Neural cell (in vitro differentiated cells): Measurements from ENCODE around the gene CHRM5. TPM values are rescaled to one million over a fixed set of nuclear protein-coding genes. Genes with fewer than 3 reads are reported as not detected.

Experiments used
- H2AFZ ChIP-seq: fragments of 200-600, 300-800 bp; sonication (generic), shearing (Covaris generic); 2 replicates; pipeline ENCODE4 v1.6.0; 2014; ENCODE audit warnings: low read depth, mild to moderate bottlenecking, antibody characterized with exemption, low read length, moderate library complexity
- H3F3A ChIP-seq: fragments of 200-600 bp; shearing (Covaris generic); 2 replicates; pipeline ENCODE4 v1.6.1; 2016; ENCODE audit warnings: mild to moderate bottlenecking, moderate library complexity, mixed read lengths, antibody characterized with exemption, low read length; ENCODE audit not compliant: insufficient read depth, poor library complexity, severe bottlenecking
- H3K27ac ChIP-seq: fragments of 200-600, 300-800 bp; sonication (generic), shearing (Covaris generic); 2 replicates; pipeline ENCODE4 v1.5.1; 2014; ENCODE audit warnings: mild to moderate bottlenecking, low read length, moderate library complexity
- H3K27me3 ChIP-seq: fragments of 300-800, 200-600 bp; sonication (generic), shearing (Covaris generic); 2 replicates; pipeline ENCODE4 v1.6.0; 2014; ENCODE audit warnings: mild to moderate bottlenecking, low read depth, low read length, moderate library complexity; ENCODE audit not compliant: insufficient read depth
- H3K36me3 ChIP-seq: fragments of 300-800, 200-600 bp; sonication (generic), shearing (Covaris generic); 2 replicates; pipeline ENCODE4 v1.5.1; 2014; ENCODE audit warnings: mild to moderate bottlenecking, antibody characterized with exemption, low read length, moderate library complexity; ENCODE audit not compliant: insufficient read depth
- H3K4me2 ChIP-seq: fragments of 300-800, 200-600 bp; sonication (generic), shearing (Covaris generic); 2 replicates; pipeline ENCODE4 v1.6.0; 2014; ENCODE audit warnings: mild to moderate bottlenecking, low read length
- H3K4me3 ChIP-seq: fragments of 300-800, 200-600 bp; sonication (generic), shearing (Covaris generic); 2 replicates; pipeline ENCODE4 v1.5.1; 2014; ENCODE audit warnings: mild to moderate bottlenecking, low read length, moderate library complexity
- H3K79me2 ChIP-seq: fragments of 200-600 bp; shearing (Covaris generic); replicated peaks from 2 replicates; pipeline ENCODE4 v1.6.0; 2014; ENCODE audit warnings: mild to moderate bottlenecking, low read length, moderate library complexity; ENCODE audit not compliant: insufficient read depth
- H3K9ac ChIP-seq: fragments of 300-800, 200-600 bp; sonication (generic), shearing (Covaris generic); 2 replicates; pipeline ENCODE4 v1.6.1; 2016; ENCODE audit warnings: mild to moderate bottlenecking, low read length, mixed read lengths
- H3K9me2 ChIP-seq: fragments of 200-600 bp; shearing (Covaris generic); 2 replicates; pipeline ENCODE4 v1.6.1; 2016; ENCODE audit warnings: mild to moderate bottlenecking, low read length, mixed read lengths; ENCODE audit not compliant: insufficient read depth
- H3K9me3 ChIP-seq: fragments of 200-600, 300-800 bp; sonication (generic), shearing (Covaris generic); 2 replicates; pipeline ENCODE4 v1.6.1; 2016; ENCODE audit warnings: mild to moderate bottlenecking, mixed run types, low read length, moderate library complexity, mixed read lengths
- H4K20me1 ChIP-seq: fragments of 200-600 bp; shearing (Covaris generic); 2 replicates; pipeline ENCODE4 v1.6.1; 2016; ENCODE audit warnings: mild to moderate bottlenecking, mixed run types; ENCODE audit not compliant: insufficient read depth
- EP300 ChIP-seq: fragments of 450-650 bp; conservative IDR thresholded peaks from 2 replicates; pipeline ENCODE4 v1.6.1; 2014; ENCODE audit warnings: antibody characterized with exemption, mild to moderate bottlenecking, moderate library complexity; ENCODE audit not compliant: poor library complexity, severe bottlenecking
- EZH2 ChIP-seq: fragments of 200-600, 300-800 bp; shearing (Covaris generic), sonication (generic); IDR thresholded peaks from 2 replicates; pipeline ENCODE4 v1.6.1; 2014; ENCODE audit warnings: antibody characterized with exemption, low read length, borderline replicate concordance, mild to moderate bottlenecking; ENCODE audit not compliant: insufficient read depth, poor library complexity, severe bottlenecking
- MXI1 ChIP-seq: fragments of 450-650 bp; conservative IDR thresholded peaks from 2 replicates; pipeline ENCODE4 v1.6.1; 2014; ENCODE audit warnings: antibody characterized with exemption, mild to moderate bottlenecking; ENCODE audit not compliant: poor library complexity, severe bottlenecking
- POLR2AphosphoS5 ChIP-seq: IDR thresholded peaks from 2 replicates; pipeline ENCODE4 v1.6.1; 2012
- RAD21 ChIP-seq: fragments of 450-650 bp; conservative IDR thresholded peaks from 2 replicates; pipeline ENCODE4 v1.6.1; 2014; ENCODE audit warnings: antibody characterized with exemption, mild to moderate bottlenecking, moderate library complexity
- SMC3 ChIP-seq: fragments of 450-650 bp; conservative IDR thresholded peaks from 2 replicates; pipeline ENCODE4 v1.6.1; 2014; ENCODE audit warnings: antibody characterized with exemption, mild to moderate bottlenecking, moderate library complexity; ENCODE audit not compliant: poor library complexity
- TAF1 ChIP-seq: IDR thresholded peaks from 2 replicates; pipeline ENCODE4 v1.6.1; 2012; ENCODE audit warnings: low read depth
- polyA plus RNA-seq: library from polyadenylated mRNA; depleted of rRNA; stranded (reverse); fragments of >200 nt; gene quantifications from 2 replicates; pipeline ENCODE4 v1.2.3, GENCODE V29; 2014
- TF ChIP-seq, protein P1 (sequence below): IDR thresholded peaks from 2 replicates; pipeline ENCODE4 v1.6.1; 2012; ENCODE audit warnings: borderline replicate concordance
- TF ChIP-seq, protein P2 (sequence below): fragments of 450-650 bp; IDR thresholded peaks from 2 replicates; pipeline ENCODE4 v1.5.1; 2014; ENCODE audit warnings: antibody characterized with exemption, mild to moderate bottlenecking, moderate library complexity; ENCODE audit not compliant: poor library complexity, severe bottlenecking

The CHRM5 gene
- polyA plus RNA-seq, 1 donor from 2014 or later, result 3.9 TPM

DNA sequence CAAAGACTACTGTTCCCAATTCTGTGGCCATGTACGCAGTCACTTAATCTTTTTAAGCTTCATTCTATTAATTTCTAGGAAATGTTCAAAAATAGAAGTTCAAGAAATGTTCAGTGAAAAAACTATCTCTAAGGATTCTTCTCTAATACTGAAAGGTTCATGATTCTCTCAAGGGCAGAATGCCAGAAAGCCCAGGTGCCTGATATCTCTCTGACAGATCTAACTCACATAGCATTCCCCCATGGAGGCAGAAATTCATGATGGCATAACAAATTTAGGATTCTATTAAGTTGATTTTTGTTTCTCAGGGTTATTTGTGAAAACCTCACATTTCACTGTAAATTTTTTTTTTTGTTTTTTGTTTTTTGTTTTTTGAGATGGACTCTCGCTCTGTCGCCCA lies 17.5 kb downstream of the CHRM5 start:
- Histone ChIP-seq H3K4me2 (no peak overlapping the region), H3K9ac (no peak overlapping the region), H3F3A (no peaks in the 10 kb centered on the region), H3K27ac (no peak overlapping the region), H3K36me3 (no peaks in the 10 kb centered on the region), H3K79me2 (no peaks in the 10 kb centered on the region), H3K9me2 (no peaks in the 10 kb centered on the region), H3K4me3 (no peak overlapping the region), H3K9me3 (no peaks in the 10 kb centered on the region), H3K27me3 (no peaks in the 10 kb centered on the region), H2AFZ (no peak overlapping the region), H4K20me1 (no peaks in the 10 kb centered on the region)
- TF ChIP-seq TAF1 (no peak), EZH2 (no peak), EP300 (no peak), RAD21 (no peak), POLR2AphosphoS5 (no peak), SMC3 (no peak), MXI1 (no peak)
- TF ChIP-seq, protein P1, sequence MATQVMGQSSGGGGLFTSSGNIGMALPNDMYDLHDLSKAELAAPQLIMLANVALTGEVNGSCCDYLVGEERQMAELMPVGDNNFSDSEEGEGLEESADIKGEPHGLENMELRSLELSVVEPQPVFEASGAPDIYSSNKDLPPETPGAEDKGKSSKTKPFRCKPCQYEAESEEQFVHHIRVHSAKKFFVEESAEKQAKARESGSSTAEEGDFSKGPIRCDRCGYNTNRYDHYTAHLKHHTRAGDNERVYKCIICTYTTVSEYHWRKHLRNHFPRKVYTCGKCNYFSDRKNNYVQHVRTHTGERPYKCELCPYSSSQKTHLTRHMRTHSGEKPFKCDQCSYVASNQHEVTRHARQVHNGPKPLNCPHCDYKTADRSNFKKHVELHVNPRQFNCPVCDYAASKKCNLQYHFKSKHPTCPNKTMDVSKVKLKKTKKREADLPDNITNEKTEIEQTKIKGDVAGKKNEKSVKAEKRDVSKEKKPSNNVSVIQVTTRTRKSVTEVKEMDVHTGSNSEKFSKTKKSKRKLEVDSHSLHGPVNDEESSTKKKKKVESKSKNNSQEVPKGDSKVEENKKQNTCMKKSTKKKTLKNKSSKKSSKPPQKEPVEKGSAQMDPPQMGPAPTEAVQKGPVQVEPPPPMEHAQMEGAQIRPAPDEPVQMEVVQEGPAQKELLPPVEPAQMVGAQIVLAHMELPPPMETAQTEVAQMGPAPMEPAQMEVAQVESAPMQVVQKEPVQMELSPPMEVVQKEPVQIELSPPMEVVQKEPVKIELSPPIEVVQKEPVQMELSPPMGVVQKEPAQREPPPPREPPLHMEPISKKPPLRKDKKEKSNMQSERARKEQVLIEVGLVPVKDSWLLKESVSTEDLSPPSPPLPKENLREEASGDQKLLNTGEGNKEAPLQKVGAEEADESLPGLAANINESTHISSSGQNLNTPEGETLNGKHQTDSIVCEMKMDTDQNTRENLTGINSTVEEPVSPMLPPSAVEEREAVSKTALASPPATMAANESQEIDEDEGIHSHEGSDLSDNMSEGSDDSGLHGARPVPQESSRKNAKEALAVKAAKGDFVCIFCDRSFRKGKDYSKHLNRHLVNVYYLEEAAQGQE, result no peak
- TF ChIP-seq, protein P2, sequence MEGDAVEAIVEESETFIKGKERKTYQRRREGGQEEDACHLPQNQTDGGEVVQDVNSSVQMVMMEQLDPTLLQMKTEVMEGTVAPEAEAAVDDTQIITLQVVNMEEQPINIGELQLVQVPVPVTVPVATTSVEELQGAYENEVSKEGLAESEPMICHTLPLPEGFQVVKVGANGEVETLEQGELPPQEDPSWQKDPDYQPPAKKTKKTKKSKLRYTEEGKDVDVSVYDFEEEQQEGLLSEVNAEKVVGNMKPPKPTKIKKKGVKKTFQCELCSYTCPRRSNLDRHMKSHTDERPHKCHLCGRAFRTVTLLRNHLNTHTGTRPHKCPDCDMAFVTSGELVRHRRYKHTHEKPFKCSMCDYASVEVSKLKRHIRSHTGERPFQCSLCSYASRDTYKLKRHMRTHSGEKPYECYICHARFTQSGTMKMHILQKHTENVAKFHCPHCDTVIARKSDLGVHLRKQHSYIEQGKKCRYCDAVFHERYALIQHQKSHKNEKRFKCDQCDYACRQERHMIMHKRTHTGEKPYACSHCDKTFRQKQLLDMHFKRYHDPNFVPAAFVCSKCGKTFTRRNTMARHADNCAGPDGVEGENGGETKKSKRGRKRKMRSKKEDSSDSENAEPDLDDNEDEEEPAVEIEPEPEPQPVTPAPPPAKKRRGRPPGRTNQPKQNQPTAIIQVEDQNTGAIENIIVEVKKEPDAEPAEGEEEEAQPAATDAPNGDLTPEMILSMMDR, result no peak

DNA sequence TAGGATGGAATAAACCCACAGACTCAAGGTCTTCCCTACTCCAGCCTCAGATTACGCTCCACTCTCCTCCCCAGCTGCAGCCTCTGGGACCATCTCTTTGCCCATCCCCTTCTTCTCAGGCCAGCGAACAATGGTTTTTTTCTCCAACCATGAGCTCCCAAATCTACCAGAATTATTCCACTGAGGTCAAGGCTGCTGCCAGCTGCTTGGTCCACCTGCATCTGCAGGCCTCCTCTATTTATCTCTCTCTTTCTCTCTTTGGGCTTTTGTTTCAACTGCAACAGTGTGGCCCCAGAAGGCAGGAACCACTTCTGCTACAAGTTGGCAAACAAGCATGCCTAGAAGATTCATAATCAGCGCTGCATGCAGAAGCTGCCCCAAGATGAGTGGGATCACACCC lies 19.1 kb downstream of the CHRM5 start:
- no peaks in the 10 kb centered on the region for H3K36me3 ChIP-seq
- H3K4me2 ChIP-seq, result no peak overlapping the region
- no peak overlapping the region for H3K9ac ChIP-seq
- H3F3A ChIP-seq, result no peaks in the 10 kb centered on the region
- H3K4me3 ChIP-seq, result no peak overlapping the region
- no peaks in the 10 kb centered on the region for H4K20me1 ChIP-seq
- H3K9me2 ChIP-seq, result no peaks in the 10 kb centered on the region
- H2AFZ ChIP-seq, result no peak overlapping the region
- no peaks in the 10 kb centered on the region for H3K9me3 ChIP-seq
- no peaks in the 10 kb centered on the region for H3K27me3 ChIP-seq
- H3K27ac ChIP-seq, result no peak overlapping the region
- TF ChIP-seq TAF1 (no peak), MXI1 (no peak), EZH2 (no peak), SMC3 (no peak), POLR2AphosphoS5 (no peak), EP300 (no peak), RAD21 (no peak)
- TF ChIP-seq, protein P1, result no peak
- TF ChIP-seq, protein P2, result no peak
- no peaks in the 10 kb centered on the region for H3K79me2 ChIP-seq
